Measurements from ENCODE around the gene BMP3. TPM values are rescaled to one million over a fixed set of nuclear protein-coding genes. Genes with fewer than 3 reads are reported as not detected.
A peak's percentile ranks its signal among the peaks of the same experiment; 100 is the strongest.

The BMP3 gene
- total RNA-seq, 1 experiment from 2014 or later, result 1.8 TPM

DNA sequence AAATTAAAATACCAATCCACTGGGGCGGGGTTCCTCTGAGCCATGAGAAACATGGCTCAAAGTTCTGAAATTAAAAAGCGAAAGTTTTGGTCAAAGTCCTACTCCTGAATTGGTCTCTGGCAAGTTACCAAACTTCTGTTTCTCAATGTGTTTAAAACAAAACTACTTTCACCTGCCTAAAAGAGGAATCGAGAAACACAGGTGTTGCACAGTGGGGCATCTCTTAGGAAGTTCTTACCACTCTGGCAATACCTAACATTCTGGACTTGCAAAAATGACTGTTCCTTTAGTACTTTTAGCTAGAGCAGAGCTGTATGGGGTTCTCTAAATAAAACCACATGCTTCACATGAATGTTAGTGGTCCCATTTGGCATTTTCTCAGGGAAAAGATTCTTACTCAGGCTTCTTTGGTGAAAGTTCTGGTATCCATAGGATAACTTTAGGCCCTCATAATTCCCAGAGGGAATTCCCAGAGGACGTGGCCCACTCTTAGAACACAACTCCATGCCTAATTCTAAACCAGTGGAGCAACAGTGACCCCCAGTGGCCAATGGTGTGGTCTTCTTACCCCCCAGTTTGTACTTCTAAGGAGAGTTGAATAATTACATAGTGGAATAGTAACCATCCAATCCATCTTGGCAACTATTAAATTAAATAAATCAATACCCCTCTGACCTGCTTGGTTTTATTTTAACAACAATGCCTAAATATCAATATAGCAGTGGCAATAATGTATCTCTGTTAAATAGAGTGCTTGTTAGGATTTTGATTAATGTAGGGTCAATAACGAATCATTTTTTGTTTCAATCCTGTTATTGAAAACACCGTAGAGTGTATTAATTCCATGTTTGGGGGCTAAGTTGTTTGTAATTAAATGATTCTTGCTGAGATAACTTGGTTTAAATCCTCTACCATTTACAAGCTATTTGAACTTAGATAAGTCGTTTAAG, 21.9 kb downstream of the BMP3 start:
- no peak for TF ChIP-seq EZH2phosphoT487 (IDR thresholded peaks at IDR 0.05; ENCODE audit: borderline replicate concordance, low read length)
- no peak for TF ChIP-seq EZH2 (IDR thresholded peaks at IDR 0.05; ENCODE audit: low read length, unreplicated experiment)
- TF ChIP-seq, protein P1, sequence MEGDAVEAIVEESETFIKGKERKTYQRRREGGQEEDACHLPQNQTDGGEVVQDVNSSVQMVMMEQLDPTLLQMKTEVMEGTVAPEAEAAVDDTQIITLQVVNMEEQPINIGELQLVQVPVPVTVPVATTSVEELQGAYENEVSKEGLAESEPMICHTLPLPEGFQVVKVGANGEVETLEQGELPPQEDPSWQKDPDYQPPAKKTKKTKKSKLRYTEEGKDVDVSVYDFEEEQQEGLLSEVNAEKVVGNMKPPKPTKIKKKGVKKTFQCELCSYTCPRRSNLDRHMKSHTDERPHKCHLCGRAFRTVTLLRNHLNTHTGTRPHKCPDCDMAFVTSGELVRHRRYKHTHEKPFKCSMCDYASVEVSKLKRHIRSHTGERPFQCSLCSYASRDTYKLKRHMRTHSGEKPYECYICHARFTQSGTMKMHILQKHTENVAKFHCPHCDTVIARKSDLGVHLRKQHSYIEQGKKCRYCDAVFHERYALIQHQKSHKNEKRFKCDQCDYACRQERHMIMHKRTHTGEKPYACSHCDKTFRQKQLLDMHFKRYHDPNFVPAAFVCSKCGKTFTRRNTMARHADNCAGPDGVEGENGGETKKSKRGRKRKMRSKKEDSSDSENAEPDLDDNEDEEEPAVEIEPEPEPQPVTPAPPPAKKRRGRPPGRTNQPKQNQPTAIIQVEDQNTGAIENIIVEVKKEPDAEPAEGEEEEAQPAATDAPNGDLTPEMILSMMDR (conservative IDR thresholded peaks at IDR 0.05; ENCODE audit: low read depth, low read length), result peak; percentile 80
- peak; percentile 81 for ATAC-seq
- intact Hi-C loops (cut with micrococcal nuclease), result loop anchor here (1.0 to 5.0 kb wide), 2 partner anchors 691 to 830 kb away; no protein-coding TSS in a partner anchor
- POLR2A ChIA-PET (ENCODE audit: unreplicated experiment), result no interaction called here
- Histone ChIP-seq H3K9me2 (replicated peaks; ENCODE audit: low read length) (no peaks in the 10 kb centered on the region), H3K27me3 (ENCODE audit: low read length) (no peaks in the 10 kb centered on the region), H4K20me1 (ENCODE audit: low read length) (no peaks in the 10 kb centered on the region), H3K4me3 (ENCODE audit: low read length) (no peak overlapping the region), H3K9me3 (ENCODE audit: low read length) (no peaks in the 10 kb centered on the region), H3F3A (ENCODE audit: low read length, unreplicated experiment) (no peaks in the 10 kb centered on the region), H3K27ac (ENCODE audit: low read length) (no peak overlapping the region), H2AFZ (ENCODE audit: low read length) (no peak overlapping the region), H3K9ac (ENCODE audit: low read length) (no peak overlapping the region), H3K4me2 (ENCODE audit: low read length) (no peak overlapping the region), H3K36me3 (ENCODE audit: low read depth, low read length) (no peaks in the 10 kb centered on the region), H3K4me1 (ENCODE audit: insufficient read depth, low read length) (no peaks in the 10 kb centered on the region), H3K79me2 (ENCODE audit: low read length) (no peaks in the 10 kb centered on the region)
- no TSS peak for BruUV-seq (replicated peaks)
- CTCF ChIA-PET, result no interaction called here
- peak; percentile 74 for DNase-seq

DNA sequence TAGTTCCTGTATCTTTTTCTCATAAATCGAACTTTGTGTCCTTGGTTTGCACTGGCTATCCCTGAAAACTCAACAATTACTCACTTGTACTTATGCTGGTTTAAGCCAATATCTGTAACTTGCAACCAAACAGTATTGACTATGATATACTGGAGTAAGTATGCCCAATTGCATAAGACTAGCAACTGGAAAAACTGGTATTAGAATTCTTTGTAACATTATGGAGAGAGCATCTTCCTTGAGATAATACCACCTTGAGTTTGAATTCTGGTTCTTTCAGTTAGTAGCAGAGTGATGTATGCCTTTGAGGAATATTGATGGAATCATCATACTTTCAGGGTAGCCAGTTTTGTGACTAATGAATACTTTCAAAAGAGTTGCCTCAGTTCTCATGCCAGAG, 28.1 kb downstream of the BMP3 start:
- no peaks in the 10 kb centered on the region for H3K4me1 ChIP-seq (ENCODE audit: insufficient read depth, low read length)
- TF ChIP-seq EZH2phosphoT487 (IDR thresholded peaks at IDR 0.05; ENCODE audit: borderline replicate concordance, low read length) (no peak), EZH2 (IDR thresholded peaks at IDR 0.05; ENCODE audit: low read length, unreplicated experiment) (no peak)
- TF ChIP-seq, protein P1 (conservative IDR thresholded peaks at IDR 0.05; ENCODE audit: low read depth, low read length), result no peak
- no peak overlapping the region for H3K4me2 ChIP-seq (ENCODE audit: low read length)
- no peak overlapping the region for H3K27ac ChIP-seq (ENCODE audit: low read length)
- H3F3A ChIP-seq (ENCODE audit: low read length, unreplicated experiment), result no peaks in the 10 kb centered on the region
- H2AFZ ChIP-seq (ENCODE audit: low read length), result no peak overlapping the region
- no peak overlapping the region for H3K9ac ChIP-seq (ENCODE audit: low read length)
- H3K9me2 ChIP-seq (replicated peaks; ENCODE audit: low read length), result no peaks in the 10 kb centered on the region
- no peaks in the 10 kb centered on the region for H4K20me1 ChIP-seq (ENCODE audit: low read length)
- ATAC-seq, result no peak
- no TSS peak for BruUV-seq (replicated peaks)
- peak; percentile 17 for DNase-seq
- H3K9me3 ChIP-seq (ENCODE audit: low read length), result no peaks in the 10 kb centered on the region
- H3K4me3 ChIP-seq (ENCODE audit: low read length), result no peak overlapping the region
- CTCF ChIA-PET, result no interaction called here
- no peaks in the 10 kb centered on the region for H3K27me3 ChIP-seq (ENCODE audit: low read length)
- H3K79me2 ChIP-seq (ENCODE audit: low read length), result no peaks in the 10 kb centered on the region
- intact Hi-C loops (cut with micrococcal nuclease), result no loop called here
- POLR2A ChIA-PET (ENCODE audit: unreplicated experiment), result no interaction called here
- H3K36me3 ChIP-seq (ENCODE audit: low read depth, low read length), result no peaks in the 10 kb centered on the region
